ENCODE results near the gene CSH2. TPM values are rescaled to one million over a fixed set of nuclear protein-coding genes. Genes with fewer than 3 reads are reported as not detected.

Gene CSH2
- total RNA-seq, 1 experiment from 2014 or later: not detected

GRCh38 chr17:63834431-63835166 is 38.9 kb downstream of the CSH2 start:
- Histone ChIP-seq H3K14ac (ENCODE audit: insufficient read depth, low read length) (no peak overlapping the region), H2BK15ac (ENCODE audit: low read depth, low read length) (no peak overlapping the region), H2AK5ac (ENCODE audit: insufficient read length, low read length) (no peak overlapping the region), H3T11ph (ENCODE audit: low read length) (no peak overlapping the region), H3K27me3 (ENCODE audit: insufficient read depth, low read length) (no peaks in the 10 kb centered on the region), H2BK5ac (ENCODE audit: insufficient read length, low read length) (no peak overlapping the region), H3K23ac (ENCODE audit: insufficient read length, low read depth, low read length) (no peak overlapping the region), H4K91ac (ENCODE audit: insufficient read length, low read depth, low read length) (no peak overlapping the region), H3K4me1 (ENCODE audit: insufficient read depth, low read length) (no peaks in the 10 kb centered on the region; the same call in 1 of the 2 replicates), H4K20me1 (ENCODE audit: control insufficient read depth, insufficient read depth, insufficient read length) (peaks cover 2% of the 10 kb centered on the region), H3K27ac (ENCODE audit: insufficient read length, low read depth, low read length) (no peak overlapping the region), H3K18ac (ENCODE audit: insufficient read length, low read depth, low read length) (no peak overlapping the region), H3K9ac (ENCODE audit: extremely low read depth, insufficient read length, low read length) (no peak overlapping the region), H3K9me3 (ENCODE audit: control insufficient read depth, low read depth, low read length) (no peaks in the 10 kb centered on the region), H2BK12ac (ENCODE audit: insufficient read length, low read depth, low read length) (no peak overlapping the region), H3K4me2 (ENCODE audit: insufficient read depth, insufficient read length, low read length) (no peak overlapping the region), H3K4ac (ENCODE audit: low read depth, low read length) (no peak overlapping the region), H2BK120ac (ENCODE audit: low read depth, low read length, poor library complexity, severe bottlenecking) (no peak overlapping the region), H2BK20ac (ENCODE audit: low read depth, low read length, poor library complexity, severe bottlenecking) (no peak overlapping the region), H2AFZ (ENCODE audit: low read length) (no peak overlapping the region), H3K56ac (ENCODE audit: insufficient read length, low read depth, low read length) (no peak overlapping the region), H4K8ac (replicated peaks; ENCODE audit: insufficient read length, low read depth, low read length) (no peak overlapping the region), H4K5ac (ENCODE audit: insufficient read length, low read depth, low read length) (no peak overlapping the region), H3K79me1 (ENCODE audit: insufficient read depth, low read depth, low read length, poor library complexity, severe bottlenecking) (peaks cover 3% of the 10 kb centered on the region), H3K79me2 (ENCODE audit: insufficient read depth, low read length) (no peaks in the 10 kb centered on the region; the same call in 1 of the 2 replicates), H3K23me2 (ENCODE audit: insufficient read length, low read depth, low read length, poor library complexity, severe bottlenecking) (no peaks in the 10 kb centered on the region)
- peaks cover 52 to 73% (median 72%) of the 10 kb centered on the region in 3 experiments for H3K36me3 Mint-ChIP-seq (ENCODE audit: insufficient read depth in 1 of 3, low read depth in 3 of 3)
- peaks cover 12 to 23% of the 10 kb centered on the region in 2 experiments for H3K4me1 Mint-ChIP-seq
- H3K27me3 Mint-ChIP-seq (ENCODE audit: low read depth): no peaks in the 10 kb centered on the region
- H3K27ac Mint-ChIP-seq: peak overlapping the region in 1 of 3 experiments; percentile 40; a peak in 2 of 7 replicates
- TF ChIP-seq CTCF (conservative IDR thresholded peaks at IDR 0.05): peak; percentile 75
- no CpG with 5 or more reads among the region's 13 CpGs for WGBS (ENCODE audit: extremely low coverage, insufficient read length, low lambda C conversion rate)
- no peaks in the 10 kb centered on the region for H3K9me3 Mint-ChIP-seq
- H3K4me3 Mint-ChIP-seq: no peak overlapping the region
- DNase-seq: peak; percentile 92

All from H9 (cell line).